HG02885 (cell line): ENCODE measurements around the gene SCAF1.

Experiments used
- ATAC-seq: cut with Tn5 transposase; IDR thresholded peaks from one replicate; pipeline ENCODE4 v1.9.1; 2021; ENCODE audit warnings: mild to moderate bottlenecking; ENCODE audit not compliant: unreplicated experiment, poor library complexity

SCAF1 gene, protein sequence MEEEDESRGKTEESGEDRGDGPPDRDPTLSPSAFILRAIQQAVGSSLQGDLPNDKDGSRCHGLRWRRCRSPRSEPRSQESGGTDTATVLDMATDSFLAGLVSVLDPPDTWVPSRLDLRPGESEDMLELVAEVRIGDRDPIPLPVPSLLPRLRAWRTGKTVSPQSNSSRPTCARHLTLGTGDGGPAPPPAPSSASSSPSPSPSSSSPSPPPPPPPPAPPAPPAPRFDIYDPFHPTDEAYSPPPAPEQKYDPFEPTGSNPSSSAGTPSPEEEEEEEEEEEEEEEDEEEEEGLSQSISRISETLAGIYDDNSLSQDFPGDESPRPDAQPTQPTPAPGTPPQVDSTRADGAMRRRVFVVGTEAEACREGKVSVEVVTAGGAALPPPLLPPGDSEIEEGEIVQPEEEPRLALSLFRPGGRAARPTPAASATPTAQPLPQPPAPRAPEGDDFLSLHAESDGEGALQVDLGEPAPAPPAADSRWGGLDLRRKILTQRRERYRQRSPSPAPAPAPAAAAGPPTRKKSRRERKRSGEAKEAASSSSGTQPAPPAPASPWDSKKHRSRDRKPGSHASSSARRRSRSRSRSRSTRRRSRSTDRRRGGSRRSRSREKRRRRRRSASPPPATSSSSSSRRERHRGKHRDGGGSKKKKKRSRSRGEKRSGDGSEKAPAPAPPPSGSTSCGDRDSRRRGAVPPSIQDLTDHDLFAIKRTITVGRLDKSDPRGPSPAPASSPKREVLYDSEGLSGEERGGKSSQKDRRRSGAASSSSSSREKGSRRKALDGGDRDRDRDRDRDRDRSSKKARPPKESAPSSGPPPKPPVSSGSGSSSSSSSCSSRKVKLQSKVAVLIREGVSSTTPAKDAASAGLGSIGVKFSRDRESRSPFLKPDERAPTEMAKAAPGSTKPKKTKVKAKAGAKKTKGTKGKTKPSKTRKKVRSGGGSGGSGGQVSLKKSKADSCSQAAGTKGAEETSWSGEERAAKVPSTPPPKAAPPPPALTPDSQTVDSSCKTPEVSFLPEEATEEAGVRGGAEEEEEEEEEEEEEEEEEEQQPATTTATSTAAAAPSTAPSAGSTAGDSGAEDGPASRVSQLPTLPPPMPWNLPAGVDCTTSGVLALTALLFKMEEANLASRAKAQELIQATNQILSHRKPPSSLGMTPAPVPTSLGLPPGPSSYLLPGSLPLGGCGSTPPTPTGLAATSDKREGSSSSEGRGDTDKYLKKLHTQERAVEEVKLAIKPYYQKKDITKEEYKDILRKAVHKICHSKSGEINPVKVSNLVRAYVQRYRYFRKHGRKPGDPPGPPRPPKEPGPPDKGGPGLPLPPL

DNA sequence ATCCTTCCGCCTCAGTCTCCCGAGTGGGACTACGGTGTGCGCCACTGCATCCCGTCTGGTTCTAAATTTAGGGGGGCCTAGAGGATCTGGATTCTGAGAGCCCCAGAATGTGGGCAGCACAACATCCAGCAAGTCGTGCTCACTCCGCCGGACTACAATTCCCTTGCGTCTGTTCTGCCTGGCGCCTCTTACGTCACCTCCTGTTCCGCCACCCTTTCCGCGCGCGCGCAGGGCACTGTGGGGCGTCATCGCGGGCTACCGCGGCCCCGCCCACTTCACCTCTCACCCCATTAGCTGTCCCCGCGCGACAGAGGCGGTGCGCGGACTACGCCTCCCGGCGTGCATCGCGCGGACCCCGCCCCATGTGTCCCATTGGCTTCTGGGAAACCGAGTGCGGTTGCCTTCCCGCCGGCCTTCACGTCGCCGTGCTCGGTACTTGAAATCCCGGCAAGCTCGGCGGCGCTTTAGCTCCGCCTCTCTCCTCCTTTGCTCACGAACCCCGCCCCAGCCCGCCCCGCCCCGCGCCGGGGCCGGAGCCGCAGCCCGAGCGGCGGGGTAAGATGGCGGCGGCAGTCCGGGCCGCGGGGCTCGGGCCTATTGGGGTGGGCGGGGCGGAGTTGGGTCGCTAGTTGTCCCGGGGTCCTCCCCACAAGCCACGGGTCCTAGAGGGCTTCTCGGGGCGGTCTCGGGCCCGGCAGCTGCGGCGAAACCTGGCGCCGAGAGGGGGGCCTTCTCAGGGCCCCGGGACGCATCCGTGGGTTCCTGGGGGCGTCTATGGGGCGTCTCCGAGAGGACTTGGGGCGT, at the start of gene SCAF1:
Gene SCAF1 (plus strand): TSS at position 522 of the 804 bp plus-strand sequence. CDS start 2,818 bp downstream, outside the sequence.
- peak; percentile 62 for ATAC-seq

DNA sequence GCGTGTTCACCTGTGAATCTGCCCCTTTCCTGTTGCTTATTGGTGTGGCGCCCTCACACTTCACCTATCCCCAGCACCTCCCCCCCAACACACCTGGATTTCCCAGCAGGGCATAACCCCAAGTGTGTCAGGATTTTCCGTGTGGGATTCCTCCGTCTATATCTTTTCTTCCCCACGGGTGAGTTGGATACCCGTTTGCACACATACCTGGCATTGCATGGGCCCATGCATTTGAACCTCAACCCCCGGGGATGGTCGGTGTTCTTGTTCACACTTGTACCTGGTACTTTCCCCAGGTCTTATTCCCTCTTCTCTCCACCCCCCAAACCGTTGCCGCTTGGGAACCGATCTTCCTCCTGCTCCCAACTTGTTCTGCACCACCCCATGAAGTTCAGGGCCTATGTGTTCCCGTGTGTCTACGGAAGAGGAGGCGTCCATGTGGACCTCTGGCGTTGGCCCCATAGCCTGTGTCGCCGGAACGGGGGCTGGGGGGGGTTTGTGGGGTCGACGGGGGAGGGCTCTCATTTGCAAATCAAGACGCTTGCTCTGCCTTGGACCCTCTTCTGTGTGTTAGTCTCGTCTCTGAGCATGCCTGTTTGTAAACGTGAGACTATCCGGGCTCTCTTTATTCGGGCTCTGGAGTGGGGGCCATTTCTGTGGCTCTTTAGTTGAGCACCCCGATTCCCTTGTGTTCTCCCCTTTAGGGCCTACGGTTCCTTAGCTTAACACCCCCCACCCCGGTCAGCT, 49.4 kb upstream of the SCAF1 start:
- no peak for ATAC-seq

DNA sequence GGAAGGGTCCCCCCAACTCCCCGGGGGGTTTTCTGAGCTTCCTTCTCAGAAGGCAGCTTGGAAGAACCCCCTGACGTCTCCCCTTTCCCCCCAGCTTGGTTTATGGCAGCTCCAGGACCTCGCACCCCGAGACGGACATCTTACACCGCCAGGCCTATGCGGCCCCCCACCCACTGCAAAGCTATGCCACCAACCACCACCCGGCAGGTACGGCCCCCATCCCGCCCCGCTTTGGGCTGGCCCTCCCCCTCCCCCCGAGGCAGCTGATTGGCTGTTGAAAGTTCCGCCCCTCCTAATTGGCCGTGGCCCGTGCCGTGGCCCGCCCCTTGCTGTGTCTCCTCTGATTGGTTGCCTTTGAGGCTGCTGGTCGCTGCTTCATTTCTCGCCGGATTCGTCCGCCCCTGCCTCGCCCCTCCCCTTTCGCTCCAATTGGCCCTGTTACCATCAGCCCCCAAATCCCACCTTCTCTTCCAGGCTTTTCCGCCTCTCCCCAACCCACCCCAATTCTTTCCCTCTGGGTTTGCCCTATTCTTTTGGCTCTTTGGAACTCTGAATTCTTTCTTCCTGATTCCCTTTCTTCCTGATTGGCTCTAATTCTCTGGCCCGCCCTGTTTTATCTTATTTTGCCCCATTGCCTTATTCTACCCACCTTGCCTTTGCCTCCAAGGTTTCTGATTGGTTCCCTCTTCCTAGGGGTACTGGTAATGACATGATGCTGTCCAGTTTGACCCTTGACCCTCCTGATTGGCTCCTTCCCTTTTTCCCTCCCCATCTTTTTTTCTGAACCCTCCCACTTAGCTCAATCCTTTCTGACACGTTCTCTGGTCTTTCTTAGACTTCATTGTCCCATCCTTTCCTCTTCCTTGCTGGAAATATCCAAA, 48.5 kb upstream of the SCAF1 start:
- ATAC-seq, result peak; percentile 54

DNA sequence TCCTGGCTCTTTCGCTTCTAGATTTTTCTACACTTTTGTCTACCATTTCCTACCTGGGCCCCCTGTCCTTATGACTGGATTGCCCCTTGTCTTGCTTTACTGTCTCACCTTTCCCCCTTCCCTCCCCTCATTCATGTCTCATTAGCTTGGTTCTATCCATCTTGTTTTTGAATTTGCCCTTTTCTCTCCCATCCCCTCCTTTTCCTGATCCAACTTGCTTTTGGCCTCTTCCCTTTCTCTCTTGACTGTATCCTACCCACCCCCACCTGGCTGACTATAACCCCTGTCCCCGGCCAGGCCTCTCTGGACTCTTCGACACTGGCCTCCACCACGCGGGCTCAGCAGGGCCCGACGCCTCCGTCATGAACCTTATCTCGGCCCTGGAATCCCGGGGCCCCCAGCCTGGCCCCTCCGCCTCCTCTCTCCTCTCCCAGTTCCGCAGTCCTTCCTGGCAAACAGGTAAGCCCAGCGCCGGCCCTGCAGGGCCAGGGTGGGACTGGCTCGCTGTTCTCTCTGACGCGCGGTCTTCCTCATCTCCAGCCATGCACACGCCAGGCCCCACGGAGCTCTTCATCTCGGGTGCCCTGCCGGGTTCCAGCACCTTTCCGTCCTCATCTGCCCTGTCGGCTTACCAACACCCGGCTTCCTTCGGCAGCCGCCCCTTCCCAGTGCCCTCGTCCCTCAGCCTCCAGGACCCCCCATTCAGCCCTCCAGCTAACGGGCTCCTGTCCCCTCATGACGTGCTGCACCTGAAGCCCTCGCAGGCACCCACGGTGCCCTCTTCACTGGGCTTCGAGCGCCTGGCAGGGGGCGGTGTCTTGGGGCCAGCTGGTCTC, 47.6 kb upstream of the SCAF1 start:
- no peak for ATAC-seq

DNA sequence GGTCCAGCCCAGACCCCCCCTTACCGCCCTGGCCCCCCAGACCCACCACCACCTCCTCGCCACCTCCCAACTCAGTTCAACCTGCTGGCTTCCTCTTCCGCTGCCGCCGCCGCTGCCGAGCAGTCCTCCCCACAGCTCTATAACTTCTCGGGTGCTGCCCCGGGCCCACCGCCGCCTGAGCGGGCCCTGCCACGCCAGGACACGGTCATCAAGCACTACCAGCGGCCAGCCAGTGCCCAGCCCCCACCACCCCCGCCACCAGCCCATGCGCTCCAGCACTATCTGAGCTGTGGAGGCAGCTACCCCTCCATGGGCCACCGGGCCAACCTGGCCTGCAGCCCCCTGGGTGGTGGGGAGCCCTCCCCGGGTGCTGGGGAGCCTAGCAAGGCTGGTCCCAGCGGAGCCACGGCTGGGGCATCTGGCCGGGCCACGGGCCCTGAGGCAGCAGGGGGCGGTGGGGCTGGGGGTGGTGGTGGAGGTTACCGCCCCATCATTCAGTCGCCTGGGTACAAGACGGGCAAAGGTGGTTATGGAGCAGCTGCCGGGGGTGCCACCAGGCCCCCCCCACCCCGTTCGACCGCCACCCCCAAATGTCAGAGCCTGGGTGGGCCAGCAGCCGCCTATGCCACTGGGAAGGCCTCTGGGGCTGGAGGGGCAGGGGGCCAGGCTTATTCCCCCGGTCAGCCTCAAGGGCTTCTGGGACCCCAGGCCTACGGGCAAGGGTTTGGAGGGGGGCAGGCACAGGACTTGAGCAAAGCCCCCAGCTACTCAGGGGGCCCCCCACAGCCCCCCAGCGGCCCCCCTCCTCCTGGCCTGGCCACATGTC, 46.8 kb upstream of the SCAF1 start:
- ATAC-seq, result no peak

DNA sequence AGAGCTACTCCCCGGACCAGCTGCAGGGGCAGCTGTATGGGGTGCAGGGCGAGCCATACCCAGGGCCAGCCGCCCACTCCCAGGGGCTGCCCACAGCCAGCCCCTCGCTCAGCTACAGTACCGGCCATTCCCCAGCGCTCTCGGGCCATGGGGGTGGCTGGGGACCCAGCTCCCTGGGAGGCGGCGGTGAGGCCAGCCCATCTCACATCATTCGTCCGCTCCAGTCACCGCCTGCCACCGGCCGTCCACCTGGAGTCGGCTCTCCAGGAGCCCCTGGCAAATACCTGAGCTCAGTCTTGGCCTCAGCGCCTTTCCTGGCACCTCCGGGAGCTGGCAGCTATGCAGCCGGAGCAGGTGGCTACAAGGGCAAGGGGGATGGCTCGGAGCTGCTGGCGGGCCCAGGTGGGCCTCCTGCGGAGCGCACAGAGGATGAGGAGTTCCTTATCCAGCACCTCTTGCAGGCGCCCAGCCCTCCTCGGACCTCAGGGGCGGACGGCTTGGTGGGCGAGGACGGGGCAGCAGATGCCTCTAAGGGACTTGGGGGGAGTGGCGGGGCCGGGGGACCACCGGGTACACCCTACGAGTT, 46.1 kb upstream of the SCAF1 start:
- ATAC-seq, result no peak

DNA sequence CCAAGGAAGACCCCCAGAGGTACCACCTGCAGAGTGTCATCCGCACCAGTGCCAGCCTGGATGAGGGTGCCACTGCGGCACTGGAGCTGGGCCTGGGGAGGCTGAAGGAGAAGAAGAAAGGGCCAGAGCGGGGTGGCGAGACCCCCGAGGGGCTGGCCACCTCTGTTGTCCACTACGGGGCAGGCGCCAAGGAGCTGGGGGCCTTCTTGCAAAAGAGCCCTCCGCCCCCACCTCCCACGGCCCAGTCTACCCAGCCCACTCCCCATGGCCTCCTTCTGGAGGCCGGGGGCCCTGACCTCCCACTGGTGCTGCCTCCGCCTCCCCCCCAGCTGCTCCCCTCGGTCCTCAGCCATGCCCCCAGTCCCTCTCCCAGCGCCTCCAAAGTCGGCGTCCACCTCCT, 45.6 kb upstream of the SCAF1 start:
- no peak for ATAC-seq

DNA sequence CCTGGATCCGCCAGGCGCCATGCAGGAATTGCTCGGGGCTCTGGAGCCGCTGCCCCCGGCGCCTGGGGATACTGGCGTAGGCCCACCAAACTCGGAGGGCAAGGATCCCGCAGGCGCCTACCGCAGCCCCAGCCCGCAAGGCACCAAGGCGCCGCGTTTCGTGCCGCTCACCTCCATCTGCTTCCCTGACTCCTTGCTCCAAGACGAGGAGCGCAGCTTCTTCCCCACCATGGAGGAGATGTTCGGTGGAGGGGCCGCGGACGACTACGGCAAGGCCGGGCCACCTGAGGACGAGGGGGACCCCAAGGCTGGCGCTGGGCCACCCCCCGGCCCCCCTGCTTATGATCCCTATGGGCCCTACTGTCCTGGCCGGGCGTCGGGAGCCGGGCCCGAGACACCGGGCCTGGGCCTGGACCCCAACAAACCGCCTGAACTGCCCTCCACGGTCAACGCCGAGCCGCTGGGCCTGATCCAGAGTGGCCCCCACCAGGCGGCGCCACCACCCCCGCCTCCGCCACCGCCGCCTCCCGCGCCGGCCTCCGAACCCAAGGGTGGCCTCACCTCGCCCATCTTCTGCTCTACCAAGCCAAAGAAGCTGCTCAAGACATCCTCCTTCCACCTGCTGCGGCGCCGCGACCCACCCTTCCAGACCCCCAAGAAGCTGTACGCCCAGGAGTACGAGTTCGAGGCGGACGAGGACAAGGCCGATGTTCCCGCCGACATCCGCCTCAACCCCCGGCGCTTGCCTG, 44.9 kb upstream of the SCAF1 start:
- no peak for ATAC-seq

DNA sequence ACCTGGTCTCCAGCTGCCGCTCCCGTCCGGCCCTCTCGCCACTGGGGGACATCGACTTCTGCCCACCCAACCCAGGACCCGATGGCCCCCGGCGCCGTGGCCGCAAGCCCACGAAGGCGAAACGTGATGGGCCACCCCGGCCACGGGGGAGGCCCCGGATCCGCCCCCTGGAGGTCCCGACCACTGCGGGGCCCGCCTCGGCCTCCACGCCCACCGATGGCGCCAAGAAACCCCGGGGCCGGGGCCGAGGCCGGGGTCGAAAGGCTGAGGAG, 44.4 kb upstream of the SCAF1 start:
- ATAC-seq, result no peak

DNA sequence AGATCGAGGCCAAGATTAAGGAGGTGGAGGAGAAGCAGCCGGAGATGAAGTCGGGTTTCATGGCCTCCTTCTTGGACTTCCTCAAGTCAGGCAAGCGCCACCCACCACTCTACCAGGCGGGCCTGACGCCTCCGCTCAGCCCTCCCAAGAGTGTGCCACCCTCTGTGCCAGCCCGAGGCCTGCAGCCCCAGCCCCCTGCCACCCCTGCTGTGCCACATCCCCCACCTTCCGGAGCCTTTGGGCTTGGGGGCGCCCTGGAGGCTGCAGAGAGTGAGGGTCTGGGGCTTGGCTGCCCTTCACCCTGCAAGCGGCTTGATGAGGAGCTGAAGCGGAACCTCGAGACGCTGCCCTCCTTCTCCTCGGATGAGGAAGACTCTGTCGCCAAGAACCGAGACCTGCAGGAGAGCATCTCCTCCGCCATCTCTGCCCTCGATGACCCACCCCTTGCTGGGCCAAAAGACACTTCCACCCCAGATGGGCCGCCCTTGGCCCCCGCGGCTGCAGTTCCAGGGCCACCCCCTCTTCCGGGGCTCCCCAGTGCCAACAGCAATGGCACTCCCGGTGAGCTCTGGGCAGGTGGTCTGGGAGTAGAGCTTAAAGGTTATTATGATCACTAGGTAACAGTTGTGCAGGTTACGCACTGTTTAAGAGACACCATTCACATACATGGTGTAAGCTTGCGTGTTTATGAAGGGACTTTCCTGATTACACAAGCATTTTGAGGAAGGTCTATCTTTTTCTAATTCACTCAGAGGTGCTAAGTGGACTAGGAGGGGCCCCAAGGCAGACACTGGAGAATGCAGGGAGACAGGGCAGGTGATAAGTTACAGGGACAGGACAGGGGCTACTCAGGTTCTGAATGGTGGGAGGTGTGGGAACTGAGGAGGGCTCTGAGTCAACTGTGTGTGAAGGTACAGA, 42.4 kb upstream of the SCAF1 start:
- no peak for ATAC-seq

DNA sequence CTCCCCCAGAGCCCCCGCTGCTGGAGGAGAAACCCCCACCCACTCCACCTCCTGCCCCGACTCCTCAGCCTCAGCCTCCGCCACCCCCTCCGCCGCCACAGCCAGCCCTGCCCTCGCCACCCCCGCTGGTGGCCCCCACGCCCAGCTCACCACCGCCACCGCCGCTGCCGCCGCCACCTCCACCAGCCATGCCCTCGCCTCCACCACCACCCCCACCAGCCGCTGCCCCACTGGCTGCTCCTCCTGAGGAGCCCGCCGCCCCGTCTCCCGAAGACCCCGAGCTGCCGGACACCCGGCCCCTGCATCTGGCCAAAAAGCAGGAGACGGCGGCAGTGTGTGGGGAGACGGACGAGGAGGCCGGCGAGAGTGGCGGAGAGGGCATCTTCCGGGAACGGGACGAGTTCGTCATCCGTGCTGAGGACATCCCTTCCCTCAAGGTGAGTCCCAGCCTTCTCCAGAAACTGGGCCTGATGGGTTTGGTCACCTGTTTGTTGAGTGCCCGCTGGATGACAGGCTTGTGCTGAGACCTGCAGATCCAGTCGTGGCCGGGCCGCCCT, 40.4 kb upstream of the SCAF1 start:
- no peak for ATAC-seq

DNA sequence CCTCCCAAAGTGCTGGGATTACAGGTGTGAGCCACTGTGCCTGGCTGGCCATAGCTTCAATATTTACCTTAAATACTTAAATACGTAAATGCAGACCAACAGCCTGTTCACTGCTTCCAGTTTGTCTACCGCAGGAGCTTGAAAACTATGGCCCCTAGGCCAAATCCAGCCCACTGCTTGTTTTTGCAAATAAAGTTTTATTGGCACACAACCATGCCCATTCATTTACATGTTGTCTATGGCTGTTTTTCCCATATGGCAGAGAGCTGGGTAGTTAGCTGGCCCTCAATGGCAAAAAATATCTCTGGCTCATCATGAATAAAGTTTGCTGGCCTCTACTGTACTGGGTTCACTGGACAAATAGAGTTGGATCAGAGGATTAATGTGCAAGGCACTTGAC, 39.2 kb upstream of the SCAF1 start:
- ATAC-seq, result no peak

DNA sequence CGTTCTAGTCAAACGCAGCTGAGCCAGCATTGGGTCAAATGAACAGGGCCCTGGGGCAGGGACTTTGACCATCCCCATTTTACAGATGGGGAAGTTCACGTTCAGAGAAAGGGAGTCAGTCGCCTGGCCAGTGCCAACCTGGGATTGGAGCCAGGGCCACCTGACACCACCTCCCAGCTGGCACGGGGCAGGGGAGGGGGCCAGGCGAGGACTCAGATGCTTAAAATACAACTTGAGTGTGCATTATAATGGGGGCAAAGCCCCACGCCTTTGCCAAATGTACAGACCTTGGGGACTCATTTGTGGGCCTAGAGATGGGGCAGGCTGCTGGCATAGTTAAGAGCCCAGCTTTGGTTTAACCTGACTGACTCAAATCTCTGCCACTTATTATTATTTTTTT, 36.4 kb upstream of the SCAF1 start:
- no peak for ATAC-seq

DNA sequence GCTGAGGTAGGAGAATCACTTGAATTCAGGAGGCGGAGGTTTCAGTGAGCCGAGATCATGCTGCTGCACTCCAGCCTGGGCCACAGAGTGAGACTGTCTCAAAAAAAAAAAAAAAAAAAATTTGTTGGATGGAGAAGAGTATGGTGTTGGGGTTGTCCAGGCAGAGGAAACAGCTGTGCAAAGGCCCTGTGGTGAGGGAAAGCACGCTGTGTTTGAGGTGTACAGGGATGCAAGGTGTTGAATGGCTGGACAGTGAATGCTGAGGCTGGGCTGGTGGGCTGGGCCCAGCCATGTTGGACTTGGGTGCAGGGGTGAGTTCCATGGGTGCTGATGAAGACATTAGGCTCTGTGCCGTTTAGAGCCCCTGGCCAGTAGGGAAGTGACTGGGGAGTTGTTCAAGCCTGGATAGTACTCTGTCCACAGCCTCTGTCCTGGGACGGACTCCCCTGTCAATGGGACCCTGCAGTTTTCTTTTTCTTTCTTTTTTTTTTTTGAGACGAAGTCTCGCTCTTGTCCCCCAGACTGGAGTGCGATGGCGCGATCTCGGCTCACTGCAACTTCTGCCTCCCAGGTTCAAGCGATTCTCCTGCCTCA, 32.4 kb upstream of the SCAF1 start:
- no peak for ATAC-seq
